Germinal center (tissue), 1 donor: ENCODE results near the gene EFHC1.
A peak's percentile ranks its signal among the peaks of the same experiment; 100 is the strongest.
"Not testable (repeated sequence)": the region's sequence is repeated elsewhere in the genome, so short reads cannot be mapped to it uniquely, and the experiment has no call there.

Experiments
- DNase-seq: peaks from one replicate; pipeline ENCODE4 v3.0.0; 2012; ENCODE audit warnings: mixed read lengths, low spot score

EFHC1 gene, protein sequence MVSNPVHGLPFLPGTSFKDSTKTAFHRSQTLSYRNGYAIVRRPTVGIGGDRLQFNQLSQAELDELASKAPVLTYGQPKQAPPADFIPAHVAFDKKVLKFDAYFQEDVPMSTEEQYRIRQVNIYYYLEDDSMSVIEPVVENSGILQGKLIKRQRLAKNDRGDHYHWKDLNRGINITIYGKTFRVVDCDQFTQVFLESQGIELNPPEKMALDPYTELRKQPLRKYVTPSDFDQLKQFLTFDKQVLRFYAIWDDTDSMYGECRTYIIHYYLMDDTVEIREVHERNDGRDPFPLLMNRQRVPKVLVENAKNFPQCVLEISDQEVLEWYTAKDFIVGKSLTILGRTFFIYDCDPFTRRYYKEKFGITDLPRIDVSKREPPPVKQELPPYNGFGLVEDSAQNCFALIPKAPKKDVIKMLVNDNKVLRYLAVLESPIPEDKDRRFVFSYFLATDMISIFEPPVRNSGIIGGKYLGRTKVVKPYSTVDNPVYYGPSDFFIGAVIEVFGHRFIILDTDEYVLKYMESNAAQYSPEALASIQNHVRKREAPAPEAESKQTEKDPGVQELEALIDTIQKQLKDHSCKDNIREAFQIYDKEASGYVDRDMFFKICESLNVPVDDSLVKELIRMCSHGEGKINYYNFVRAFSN

DNA sequence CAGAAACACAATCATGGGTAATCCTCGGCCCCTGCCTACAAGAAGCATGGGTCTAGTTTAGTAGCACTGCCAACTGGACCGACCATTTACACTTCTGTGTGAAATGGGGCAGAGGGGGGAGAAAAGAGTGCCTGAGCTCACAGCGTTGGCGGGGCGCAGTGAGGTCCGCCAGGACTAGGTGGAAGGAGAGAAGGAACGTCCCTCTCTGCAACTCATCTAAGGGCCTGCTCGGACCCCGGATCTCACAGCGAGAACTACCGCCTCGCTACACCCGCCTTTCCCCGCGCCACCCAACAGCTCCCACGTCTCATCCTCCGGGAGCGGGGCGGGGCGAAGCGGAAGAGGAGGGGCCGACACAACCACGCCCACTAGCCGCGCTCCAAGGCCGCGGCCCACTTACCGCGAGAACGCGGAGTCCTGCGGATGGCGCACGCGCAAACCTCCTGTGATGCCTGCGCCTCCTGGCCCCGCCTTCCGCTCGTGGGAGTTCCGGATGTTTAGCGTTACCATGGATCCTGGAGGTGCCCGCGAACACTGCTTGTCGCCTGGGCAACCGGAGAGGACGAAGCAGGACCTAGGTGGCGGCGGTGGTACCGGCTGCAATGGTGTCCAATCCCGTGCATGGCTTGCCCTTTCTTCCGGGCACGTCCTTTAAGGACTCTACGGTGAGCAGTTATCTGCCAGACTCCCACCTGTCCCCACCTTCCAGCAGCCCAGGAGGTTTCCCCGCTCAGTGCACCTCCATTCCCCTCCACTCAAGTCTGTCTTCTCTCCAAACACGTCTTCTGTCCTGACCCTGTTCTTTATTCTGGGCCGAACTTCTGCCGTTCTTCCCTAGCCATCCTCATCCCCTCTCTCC is at the start of gene EFHC1:
TSS of gene EFHC1 (plus strand) at position 534 of the 859 bp plus-strand sequence. CDS start at position 603, 69 bp downstream.
- DNase-seq, result peak; percentile 97

DNA sequence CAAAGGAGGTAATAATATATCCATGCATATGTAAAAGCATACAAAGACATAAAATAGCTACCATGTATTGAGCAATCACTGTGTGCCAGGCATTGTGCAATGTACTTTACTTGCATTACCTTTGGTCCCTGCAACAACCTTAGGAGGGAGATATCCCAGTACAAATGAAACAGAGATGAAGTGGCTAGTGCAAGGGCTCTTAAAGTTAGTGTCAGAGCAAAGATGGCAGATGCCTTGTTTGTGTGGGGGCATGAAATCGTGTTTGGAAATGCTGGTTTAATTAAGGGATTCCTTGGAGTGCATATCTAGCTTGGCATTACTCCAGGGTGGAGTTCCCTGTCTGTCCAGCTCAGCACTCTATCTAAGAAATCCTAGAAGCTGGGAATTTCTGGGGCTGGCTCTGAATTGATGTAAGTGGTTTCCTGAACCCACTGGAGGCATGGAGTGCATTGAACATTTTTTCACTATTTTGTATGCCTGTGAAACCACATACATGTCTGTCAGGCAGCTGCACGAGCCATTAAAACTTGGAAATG is 48.4 kb upstream of the EFHC1 start:
- no peak for DNase-seq

DNA sequence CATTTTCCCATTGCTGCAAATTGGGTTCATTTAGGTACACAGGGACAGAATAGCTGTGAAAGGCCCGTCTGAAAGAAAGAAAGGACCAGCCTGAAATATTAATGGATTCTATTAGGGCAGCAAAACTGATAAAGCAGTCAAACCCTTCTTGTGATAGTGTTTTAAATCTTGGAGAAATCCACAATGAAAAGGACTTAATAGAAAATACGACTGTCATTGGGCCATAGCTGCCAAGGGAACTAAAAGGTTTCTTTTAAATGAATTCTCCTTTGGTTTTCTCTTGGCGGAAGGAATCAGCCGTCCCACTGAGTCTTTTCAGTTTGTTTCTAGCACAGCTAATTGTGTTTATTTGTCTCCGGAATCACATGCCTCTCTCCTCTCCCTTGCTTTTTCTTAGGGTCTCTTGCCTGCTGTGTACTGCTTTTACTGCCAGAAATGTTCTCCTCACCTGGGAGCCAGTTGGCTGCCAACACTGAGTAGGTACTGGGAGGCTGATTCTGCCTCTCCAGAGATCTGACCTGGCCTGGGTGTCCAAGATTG is 46.9 kb upstream of the EFHC1 start:
- DNase-seq, result no peak

DNA sequence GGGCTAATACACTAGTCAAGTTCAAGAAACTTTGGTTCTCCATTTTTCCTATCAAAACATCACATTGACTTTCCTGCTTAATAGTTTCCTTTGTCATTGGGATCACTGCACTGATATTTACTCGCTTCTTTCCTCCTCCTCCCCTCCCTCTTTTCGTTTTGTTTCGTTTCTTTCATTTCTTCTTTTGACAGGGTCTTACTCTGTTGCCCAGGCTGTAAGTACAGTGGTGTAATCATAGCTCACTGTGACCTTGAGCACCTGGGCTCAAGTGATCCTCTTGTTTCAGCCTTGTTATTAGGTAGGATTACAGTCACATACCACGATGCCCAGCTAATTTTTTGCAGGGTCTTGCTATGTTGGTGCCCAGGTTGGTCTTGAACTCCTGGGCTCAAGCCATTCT is 45.9 kb upstream of the EFHC1 start:
- no peak for DNase-seq

DNA sequence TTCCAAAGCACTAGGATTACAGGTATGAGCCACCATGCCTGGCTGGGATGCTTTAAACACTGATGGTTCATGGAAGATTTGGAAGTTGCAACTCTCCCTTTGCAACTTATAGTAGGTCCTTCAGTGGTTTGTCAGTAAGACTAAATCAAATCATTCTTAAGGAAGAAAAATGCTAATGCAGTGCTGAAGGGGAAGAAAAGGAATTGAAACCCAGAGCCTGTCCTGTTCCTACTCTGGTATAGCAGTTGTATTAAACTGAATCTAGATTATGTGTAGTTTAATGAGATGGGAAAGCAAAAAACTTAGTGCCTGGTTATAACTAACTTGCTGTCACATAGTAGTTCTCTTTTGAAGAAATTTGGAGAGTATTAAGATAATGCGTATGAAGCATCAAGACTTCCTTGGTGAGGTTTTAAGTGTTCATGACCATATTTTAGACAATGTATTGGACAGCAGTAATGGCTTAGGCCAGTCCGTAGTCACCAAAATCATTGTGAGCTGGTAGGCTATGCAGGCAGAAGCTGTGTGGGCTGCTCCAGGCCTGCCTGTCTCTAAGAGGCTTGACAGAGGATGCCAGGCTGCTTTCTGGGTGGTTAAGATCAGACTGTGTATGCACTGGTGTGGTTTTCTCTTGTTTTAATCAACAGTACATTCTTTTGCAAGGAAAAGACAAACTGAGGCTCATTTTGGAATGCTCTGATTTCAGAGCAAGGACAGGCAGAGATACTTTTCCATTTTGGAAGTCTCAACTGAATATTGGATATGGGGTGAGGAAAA is 44.2 kb upstream of the EFHC1 start:
- no peak for DNase-seq

DNA sequence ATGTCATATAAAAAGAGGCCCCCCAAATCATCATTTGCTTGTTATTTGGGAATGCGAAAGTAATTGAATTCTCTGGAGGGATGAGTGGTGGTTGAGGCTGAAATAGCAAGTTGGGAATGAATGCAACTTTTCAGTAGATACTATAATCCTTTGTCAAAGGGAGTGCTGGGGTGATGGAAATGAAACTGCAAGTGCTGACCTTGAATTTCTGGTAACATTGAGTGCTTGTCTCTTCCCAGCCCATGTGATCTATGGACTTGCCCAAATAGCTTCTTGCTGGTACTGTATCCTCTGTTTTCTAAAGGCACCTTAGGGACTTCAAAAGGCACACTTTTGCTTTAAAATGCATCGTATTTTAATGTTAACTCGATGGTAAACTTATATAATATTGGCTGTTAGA is 43.4 kb upstream of the EFHC1 start:
- no peak for DNase-seq

DNA sequence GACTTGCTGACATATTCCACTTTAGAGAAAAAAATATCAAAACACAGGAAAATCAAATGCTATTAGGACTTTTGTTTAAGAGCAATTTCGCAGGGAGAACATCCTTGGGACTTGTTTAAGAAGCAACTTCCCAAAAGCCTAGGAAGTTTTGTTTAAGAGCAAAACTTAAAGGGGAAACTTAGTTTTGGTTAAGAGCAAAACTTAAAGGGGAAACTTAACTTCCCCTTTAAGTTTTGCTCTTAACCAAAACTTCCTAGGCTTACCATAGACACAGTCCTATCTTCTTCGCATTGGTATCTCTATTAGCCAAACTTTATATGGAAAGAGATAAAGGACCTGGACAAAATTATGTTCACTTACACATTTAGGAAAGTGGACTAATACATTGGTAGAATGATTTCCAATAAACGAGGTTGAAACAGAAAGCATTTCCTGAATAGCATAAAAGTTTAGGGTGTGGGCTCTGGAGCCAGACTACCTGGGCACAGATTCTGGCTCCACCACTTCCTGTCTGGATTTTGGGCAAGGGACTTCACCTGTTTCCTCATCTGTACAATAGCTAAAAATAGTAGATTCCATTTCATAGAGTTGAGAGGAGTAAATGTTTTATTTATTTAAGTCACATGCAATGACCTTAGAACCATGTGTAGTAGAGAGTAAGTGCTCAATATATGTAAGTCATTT is 42.5 kb upstream of the EFHC1 start:
- DNase-seq, result no peak

DNA sequence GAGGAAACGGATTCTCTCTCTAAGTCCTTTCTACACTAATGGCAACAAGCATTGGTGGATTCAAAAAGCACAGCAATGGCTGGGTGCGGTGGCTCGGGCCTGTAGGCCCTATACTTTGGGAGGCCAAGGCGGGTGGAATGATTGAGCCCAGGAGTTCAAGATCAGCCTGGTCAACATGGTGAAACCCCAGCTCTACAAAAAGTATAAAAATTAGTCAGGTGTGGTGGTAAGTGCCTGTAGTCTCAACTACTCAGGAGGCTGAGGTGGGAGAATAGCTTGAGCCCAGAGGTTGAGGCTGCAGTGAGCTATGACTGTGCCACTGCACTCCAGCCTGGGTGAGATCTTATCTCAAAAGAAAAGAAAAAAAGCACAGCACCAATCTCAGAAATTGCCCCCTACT is 38.9 kb upstream of the EFHC1 start:
- DNase-seq, result no peak

DNA sequence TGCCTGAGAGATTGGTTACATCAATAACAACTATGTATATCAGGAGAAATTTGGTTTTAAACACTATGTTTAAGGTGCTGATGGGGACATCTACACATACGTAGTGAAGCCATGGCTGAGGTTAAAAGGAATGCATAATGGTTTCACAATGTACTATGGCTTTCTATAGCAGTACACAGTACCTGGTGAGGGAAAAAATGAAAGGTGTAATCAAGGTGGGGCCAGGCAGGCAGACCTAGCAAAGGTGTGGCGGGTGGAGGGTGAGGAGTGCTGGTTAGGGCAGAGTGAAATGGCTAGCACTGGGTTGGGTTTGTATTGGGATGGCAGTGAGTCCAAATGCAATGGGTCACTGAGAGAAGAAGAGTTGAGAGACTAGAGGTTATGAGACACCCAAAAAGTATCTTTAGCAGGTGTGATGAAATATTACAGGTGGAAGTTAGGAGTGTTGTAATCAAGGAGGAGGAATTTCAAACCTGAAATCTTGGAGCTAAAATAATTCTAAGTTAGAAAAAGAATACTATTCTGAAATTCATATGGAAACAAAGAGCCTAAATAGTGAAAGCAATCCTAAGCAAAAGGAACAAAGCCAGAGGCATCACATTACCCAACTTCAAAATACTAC is 35.9 kb upstream of the EFHC1 start:
- no peak for DNase-seq

DNA sequence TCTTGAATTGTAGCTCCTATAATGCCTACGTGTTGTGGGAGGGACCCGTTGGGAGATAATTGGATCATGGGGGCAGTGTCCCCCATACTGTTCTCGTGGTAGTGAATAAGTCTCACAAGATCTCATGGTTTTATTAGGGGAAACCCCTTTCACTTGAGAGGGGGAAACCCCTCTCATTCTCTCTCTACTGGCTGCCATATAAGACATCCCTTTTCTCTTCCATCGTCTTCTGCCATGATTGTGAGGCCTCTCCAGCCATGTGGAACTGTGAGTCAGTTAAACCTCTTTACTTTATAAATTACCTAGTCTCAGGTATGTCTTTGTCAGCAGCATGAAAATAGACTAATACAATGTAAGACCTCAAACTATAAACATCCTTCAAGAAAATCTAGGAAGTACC is 35.1 kb upstream of the EFHC1 start:
- DNase-seq, result no peak

DNA sequence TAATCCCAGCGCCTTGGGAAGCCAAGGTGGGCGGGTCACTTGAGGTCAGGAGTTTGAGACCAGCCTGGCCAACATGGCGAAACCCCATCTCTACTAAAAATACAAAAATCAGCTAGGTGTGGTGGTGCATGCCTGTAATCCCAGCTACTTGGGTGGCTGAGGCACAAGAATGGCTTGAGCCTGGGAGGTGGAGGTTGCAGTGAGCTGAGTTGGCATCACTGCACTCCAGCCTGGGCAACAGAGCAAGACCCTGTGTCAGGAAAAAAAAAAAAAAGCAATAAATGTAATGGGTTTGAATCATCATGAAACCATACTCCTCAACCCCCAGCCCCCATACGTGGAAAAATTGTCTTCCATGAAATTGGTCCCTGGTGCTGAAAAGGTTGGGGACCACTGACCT is 32.0 kb upstream of the EFHC1 start:
- not testable (repeated sequence) for DNase-seq

DNA sequence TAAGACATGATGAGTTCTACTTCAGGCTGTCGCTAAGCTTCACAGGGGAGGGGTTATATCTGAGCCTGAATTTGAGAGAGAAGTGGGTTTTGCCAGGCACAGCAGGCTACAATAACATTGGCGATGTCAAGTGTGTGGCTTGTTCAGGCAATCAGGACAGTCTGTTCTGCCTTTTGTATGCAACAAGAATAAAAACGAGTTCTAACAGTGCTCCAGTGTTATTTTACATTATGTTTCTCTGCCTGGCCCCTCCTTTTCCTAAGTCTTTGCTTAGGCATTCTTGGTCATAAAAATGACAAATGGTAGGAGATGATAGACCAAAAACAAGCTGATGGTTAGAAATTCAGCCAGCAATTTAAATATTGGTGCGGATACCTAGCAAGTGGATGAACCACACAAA is 31.4 kb upstream of the EFHC1 start:
- DNase-seq, result no peak

DNA sequence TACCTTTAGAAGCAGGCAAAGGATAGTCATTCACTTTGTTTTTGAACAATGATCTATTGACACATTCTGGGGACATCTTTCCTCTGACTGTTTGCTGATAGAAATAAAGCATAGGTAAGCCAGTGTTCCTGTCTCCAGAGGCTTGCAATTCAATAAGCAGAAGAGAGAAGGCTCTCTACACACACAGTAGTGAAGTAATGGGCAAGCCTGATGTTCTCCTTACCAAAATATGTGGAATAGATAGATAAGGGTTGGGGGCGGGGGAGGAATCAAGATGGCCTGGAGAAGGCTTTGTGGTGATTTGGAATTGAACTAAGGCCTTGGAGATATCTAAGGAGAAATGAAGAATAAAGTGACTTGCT is 30.9 kb upstream of the EFHC1 start:
- DNase-seq, result no peak

DNA sequence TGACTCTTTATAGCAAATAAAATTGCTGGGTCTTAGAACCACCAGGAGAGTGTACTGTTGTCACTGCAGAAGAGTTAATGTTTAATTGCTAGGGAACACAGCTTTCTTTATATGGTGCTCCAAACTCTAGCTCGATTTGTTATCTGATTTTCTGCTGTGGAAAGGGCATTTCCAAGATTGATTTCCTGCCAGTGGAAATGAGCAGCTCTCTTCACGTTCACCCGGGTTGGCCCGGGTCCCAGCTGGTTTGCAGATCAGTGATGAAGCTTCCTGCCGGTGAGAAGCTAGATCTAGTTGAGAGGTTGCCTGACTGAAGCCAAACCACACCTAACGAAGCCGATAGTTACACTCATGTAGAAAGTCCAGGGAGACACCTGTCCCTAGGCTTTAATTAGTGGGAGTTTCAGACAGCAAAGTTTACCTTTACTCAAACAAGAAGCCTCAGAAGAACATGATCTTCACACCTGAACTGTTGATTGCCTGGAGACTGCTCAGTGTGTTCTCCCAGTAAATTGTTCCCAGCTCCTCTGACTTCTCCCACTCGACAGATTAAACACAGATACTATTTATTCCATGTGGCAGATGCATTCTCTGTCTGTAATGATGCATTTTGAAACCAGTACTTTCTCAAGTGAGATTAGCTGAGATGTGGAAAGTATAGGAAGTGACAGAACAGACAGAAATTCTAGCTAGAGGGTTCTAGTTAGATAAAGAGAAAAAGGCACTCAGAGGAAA is 30.3 kb upstream of the EFHC1 start:
- DNase-seq, result peak; percentile 20

DNA sequence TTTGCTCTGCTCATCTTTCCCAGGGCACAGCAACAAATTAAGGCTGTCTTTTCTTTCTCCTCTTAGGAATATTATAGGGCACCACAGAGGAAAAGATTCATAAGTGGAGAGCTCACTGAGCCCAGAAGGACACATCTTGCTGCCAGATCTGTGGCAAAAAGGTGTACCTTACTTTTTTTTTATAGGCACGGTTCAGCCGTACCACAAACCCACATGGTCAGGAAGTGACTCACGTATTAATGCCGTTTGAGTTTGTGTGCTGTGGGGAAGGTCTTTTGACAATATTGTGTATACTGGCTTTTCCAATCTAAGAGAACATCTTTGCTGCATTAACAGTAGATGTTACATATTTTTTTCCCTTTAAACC is 29.8 kb upstream of the EFHC1 start:
- peak; percentile 37 for DNase-seq

DNA sequence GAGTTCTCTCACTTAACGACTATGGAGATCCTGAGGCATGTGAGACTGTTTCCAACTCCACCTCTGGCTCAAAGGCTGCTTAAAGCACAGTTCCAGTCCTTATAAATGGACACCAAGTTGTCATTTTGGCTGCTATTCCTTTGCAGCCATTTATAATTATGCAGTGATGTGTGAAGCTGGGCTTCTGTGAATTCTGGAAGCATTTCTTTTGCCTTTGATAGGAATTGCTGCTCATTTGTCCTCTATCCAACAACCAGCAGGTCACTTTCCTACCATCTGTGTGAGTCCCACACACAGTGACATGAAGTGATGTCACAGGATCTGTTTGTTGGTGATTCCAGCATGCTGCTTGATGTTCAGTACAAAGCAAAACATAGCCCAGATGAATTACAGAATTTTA is 28.5 kb upstream of the EFHC1 start:
- no peak for DNase-seq

DNA sequence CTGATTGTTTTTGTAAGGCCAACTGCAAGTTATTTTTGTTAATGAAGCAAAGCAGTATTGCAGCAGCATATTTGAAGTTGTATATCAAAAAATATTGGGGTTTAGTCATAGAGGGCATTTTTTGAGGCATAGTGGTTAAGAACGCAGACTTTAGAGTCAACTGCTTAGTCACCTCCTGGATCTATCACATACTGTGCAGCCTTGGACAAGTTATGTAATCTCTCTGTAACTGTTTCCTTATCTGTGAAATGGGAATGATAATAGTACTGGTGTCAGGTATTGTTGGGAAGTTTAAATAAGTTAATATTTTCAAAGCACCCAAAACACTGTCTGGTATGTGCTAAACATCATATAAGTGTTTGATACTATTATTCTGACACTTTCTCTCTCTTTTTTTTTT is 27.2 kb upstream of the EFHC1 start:
- DNase-seq, result no peak

DNA sequence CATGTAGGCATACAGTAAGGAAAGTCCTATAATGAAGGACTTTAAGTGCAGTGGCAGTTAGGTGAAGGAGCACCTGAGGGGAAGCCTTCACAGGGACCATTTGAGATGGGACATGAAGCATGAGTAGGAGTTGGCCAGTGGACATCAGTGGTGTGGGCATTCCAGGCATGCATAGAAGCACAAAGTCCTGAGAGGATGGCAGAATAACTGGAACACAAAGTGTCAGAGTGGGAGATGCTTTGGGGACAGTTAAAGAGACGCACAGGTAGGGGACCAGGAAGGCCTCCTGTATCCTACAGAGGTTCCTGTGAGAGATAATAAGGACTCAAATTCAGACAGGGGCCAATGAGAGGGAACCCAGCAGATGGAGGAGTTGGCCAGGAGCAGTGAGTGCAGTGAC is 26.4 kb upstream of the EFHC1 start:
- DNase-seq, result no peak

DNA sequence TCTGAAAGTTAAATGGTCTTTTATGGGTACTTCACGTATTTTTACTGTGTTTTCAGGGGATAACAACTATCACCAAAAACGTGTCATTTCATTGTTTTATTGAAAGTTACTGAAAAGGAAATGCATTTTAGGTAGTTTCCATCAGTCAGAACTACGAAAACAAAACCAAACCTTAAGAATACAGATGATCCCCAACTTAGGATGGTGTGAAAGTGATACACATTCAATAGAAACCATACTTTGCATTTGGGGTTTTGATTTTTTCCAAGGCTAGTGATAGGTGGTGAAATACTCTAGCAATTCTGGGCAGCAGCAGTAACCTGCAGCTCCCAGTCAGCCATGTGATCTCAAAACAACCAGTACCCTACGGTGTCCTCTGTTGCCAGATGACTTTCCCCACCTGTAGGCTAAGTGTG is 25.9 kb upstream of the EFHC1 start:
- DNase-seq, result no peak

DNA sequence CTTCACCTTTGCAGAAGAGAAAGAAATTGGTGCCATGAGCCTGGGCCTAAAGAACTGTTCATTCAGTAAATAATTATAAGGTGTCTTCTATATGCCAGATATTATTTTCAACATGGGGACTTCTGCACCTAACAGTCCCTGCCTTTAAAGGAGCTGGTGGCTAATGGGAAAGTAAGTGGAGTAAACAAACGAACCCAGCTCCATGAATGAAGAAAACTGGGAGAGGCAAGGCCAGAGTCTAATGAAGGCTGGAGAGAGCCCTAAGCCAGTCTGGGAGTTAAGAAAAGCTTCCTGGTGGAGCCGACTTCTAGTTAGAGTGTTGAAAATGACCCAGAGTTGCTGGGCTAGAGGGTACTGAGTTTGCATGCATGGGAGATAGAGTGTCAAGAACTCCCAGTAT is 24.2 kb upstream of the EFHC1 start:
- no peak for DNase-seq
